Ammon's horn (tissue), 1 donor: ENCODE measurements around the gene FOXC1.

Experiments used
- DNase-seq: peaks from one replicate; pipeline ENCODE4 v3.0.0-alpha.2; 2016; ENCODE audit warnings: low spot score

FOXC1 gene

DNA sequence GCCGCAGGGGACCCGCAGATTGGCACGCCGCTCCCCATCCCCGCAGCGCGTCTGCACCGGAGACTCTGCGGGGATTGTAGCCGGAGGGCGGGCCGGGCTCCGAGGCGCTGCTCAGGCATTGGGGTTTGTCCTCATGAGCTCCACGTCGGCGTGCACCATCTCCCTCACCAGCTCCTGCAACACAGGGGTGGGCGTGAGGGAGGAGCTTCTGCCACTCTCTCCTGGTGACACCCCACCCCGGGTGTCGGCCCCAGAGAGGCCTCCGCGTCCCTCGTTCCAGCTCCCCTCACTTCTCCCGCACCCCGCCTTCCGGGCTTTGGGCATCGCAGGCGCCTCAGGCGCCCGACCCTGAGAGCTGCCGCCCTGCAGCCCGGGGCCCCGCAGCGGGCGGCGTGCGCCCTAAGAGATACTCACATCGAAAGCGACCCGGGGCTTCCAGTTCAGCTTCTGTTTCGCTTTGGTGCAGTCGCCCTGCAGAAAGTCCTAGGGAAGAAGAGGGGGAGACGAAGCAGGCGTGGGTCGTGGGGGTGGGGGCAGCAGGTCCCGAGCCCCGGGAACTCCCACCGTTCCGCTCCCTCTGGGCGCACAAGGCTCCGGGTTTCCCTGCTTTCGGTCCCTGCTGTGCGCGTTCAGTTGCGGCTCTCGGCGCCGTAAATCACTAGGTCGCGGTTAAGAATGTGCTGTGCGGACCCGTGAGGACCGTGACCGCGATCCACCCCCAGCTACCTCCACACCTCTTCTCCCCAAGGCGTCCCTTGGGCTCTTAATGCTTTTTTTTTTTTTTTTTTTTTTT is 14.5 kb downstream of the FOXC1 start:
- no peak for DNase-seq

DNA sequence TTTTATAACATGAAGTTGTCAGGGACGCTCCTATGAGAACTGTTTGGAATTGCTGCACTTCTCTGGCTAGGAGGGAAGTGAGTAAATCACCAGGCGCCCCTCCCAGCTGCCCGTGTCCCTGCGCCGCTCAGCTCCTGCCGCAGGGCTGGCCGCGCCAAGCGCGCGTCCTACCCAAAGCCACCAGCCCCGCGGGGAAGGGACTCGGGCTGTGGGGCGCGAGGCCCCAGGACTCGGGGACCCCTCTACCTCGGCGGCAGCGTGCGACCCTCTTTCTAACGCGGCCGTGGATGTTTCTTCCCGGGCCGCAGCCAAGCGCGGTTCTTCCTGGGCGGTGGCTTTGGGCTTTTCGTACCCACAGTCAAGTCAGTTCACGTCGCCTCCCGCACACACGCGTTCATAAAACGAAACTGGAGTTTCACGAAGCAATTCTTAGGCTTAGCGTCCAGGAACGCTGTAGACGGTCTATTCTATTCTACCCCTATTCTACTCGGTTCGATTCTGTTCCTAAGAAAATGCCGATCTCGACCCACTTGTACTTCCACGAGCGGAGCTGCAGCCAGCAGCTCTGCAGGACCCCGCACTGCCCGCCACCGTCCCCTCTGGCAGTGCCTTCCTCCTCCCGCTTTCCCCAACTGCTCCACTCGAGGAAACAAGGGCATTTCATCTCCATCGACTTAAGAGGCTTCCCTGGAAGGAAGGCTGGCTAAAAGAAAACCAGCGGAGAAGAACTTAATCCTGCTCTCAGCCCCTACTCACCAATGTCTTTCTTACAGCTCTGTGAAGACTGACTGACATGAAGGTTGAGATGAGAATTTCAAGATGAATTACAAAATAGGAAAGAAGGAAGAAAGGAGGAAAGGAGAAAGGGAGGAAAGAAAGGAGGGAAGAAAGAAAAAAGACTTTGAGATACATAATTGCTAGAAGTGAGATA is 15.4 kb downstream of the FOXC1 start:
- no peak for DNase-seq

DNA sequence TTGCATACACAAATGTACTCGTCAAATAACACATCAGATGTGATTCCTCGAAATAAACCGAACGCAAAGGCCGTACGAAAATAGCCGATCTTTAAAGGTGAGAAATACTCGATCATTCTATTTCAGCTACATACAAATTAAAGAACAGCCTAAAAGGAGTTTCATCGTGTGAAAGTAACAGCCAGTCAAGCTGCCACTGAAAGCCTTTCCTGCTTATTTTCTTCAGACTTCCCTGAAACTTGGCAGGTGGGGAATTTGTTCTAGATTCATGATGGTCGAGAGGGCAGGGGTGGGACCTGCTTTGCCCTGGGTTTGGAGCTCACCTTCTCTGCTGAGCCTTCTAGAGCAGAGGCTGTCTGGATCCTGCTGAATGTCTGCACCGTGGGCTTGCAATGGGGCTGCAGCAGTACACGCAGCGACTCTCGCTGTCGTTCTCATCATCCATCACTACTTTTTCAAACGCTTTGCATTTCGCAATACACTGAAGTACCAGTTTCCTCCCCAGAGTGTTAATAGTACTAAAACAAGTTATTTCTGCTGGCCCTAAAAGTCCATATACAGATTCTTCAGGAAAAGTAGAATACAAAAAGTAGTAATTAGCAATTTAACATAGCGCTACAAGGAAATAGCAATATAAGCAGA is 16.2 kb downstream of the FOXC1 start:
- no peak for DNase-seq

DNA sequence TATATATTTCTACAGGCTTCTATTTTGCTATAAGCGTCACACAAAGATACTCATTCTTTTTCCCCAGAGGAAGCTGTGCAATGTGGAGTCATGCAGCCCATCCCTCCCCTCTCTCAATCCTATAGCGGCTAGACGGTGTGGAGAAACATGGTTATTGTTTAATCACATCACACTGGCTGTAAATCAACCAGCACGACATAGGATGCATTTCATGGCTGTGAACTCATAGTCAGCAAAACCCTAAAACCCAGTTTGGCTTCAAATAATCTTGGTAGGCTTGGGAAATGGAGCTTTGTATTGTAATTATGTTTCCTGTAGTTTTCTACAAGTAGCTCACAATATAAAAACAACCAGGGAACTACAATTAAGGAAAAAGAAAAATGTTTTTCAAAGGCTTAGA is 16.8 kb downstream of the FOXC1 start:
- DNase-seq: no peak

DNA sequence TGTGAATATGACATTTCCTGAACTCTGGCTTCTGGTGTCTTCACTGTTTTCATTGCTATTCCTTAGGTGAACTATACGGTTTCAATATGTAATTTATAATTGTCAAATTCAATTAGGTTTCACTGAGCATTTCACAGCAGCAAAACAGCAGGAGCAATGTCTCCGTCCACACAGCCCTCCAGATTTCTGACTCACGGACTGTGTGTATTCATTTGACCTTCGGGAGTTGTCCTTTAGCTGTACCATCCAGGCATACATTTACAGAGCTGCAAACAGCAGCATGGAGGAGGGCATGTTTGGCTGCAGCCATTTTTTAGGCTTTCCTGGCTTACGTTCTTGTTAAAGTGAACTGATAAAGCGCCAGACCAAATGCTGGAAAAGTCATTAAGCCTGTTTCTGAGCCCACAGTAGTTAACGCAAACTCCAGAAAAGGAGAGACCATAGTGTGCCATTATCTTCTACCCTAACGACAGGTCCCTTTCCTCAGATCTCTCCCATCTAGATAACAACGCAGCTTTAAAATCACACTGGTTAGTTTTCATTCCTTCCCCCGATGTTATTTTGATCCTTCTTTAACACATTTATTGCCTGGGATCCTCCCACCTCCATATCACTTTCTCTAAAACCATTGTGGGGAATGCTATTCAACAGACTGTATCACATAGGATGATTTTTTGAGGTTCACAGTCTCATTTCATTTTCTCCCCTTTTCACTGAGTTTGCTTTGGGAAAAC is 18.3 kb downstream of the FOXC1 start:
- DNase-seq: no peak

DNA sequence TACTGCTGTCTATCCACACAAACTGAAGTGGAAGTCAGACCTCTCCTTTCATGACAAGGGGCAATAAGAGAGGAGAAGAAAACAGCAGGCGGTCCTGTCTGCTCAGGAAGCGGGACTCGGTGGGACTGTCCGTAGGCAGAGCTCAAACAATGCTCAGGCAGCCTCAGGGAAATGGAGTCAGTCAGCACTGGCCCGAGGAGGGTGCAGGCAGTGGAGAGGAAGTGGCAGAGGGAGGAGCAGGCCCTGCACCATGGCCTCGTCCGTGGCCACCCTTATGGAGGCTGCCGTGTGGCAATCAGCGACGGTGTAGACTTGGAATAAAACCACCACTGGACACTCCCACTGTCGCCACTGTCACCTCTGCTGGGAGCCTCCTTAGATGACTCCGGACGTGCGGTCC is 19.6 kb downstream of the FOXC1 start:
- no peak for DNase-seq

DNA sequence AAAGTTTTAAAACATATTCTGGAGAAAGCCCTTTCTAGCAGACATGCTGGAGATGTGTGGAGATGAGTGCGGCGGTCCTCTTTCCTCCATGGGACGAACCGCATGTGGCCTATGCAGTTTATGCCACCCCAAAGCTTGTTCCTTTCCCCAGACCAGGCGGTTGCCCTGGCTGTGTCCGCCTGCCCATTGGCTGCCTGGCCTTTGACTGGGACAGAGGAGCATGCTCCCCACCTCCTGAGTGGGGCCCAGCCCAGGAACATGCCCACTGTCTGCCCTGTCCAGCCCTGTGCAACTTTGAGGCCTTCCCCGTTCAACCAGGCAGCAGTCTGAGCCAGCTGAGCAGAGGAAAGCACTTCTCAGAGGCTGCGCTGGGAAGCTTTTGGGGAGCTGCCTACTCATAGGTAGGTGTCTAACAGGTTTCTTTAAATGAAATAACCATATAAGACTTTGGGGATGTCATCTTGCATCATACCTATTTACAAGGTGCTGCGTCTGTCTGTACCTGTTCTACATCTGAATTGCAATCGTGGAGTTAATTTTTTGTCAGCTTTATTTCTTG is 20.6 kb downstream of the FOXC1 start:
- no peak for DNase-seq

DNA sequence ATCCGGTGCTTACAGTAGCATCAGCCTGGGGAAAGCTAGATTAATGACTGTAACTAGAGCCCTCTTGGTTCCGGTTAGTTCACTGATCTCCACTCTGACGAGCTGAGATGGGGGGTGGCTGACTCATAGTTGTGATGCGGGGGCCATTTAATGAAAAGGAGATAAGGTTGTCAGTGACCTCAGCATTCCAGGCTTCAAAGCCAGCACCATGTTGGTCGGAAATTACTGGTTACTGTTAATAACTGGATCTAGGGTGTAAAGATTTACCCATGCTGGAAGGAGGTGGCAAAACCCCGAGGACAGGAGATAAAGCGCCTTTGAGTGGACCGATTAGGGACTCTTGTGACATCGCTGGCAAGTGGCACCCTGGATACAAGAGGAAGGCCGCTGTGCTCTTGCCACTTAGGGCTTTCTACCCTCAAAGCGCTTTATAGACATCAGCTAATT is 21.1 kb downstream of the FOXC1 start:
- no peak for DNase-seq

DNA sequence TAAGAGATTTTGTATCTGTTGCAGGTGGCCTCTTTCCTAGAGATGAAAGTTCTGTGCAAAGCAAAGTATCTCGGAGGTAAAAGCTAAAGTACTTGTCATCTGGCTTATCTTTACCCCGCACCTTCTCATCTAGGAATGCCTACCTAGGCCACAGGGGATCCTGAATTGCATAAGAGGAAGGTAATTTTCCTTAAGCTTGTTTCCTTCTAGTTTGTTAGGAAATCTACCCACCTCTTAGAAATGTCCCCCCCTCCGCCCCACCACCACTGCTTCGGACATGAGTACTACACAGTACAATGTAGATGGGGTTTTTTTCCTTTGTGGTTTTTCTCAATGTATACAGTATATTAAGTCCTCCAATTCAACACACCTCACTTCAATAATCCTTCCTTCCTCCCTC is 21.5 kb downstream of the FOXC1 start:
- no peak for DNase-seq

DNA sequence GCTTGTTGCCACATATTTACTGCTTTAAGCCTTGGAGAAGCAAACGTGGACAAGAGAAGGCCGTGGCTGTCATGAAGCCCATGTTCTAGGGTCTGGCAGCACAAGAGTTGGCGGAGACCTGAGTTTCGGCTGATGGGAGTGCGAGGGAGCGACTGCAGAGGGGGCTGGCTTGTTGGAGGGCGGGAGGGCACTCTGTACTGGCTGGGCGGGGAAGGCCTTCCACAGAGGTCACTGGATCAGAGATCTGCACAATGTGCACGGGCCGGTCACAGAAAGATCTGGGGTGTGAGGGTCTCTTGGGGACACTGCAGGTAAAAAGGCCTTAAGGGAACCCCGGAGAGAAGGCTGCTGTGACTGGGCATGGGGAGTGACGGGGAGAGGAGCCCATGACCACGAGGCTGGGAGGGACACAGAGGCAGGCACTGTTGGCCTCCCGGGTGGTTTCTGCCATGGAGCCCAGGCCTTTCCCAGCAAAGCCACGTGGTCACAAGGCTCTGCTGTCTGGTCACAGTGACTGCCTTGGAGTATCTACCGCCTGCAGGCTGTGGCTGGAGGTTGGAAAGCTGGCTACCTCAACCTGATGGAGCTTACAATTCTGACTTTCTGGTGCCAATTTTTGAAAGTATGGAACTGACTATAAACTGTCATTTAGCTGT is 23.8 kb downstream of the FOXC1 start:
- DNase-seq: no peak

DNA sequence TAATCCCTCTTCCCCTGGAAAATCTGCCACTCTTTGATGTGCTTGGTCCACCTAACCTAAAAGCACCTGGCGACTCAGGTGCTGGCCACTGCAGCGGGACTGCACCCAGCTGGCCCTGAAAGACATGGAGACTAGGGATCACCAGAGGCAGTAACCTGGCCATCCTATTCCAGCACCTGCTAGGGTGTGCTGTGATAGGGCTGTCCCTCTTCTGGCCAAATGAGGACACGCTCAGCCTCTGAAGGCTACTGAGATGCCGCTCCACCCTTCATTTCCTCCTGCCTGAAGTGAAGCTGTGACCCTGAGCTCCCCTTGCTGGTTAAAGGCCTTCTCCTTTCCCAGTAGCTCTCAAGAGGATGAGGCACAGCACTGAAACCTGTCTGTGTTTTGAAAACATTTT is 24.4 kb downstream of the FOXC1 start:
- DNase-seq: no peak

DNA sequence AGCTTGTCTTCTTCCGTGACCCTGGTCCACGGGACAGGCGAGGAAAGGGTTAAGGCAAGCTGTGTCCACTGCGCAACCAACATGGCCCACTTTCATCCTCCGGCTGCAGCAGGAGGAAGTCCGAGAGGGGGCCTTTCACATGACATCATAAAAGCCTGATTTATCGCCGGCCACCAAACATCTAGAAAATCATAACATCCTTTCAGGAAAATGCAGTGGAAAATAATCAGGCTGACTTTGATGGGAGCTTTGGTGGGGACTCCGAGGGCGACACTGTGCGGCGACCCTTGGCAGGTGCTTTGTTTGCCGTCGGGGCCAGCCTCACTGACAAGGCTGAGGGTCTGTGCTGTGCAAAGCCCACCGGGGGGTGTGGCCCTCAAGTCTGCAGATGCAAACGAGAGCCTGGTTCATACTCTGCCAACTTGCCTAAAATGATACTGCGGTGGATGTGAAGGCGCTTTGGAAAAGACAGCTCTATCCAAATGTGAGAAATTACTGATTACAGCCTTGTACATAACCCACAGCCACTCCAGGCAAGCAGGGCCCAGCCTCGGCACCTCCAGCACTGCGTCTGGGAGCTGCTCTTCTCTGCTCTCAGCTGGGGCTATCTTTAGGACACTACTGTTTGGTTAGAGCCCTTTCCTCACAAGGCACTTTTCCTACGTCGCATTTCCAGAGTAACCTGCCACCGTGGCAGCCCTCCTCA is 25.7 kb downstream of the FOXC1 start:
- no peak for DNase-seq

DNA sequence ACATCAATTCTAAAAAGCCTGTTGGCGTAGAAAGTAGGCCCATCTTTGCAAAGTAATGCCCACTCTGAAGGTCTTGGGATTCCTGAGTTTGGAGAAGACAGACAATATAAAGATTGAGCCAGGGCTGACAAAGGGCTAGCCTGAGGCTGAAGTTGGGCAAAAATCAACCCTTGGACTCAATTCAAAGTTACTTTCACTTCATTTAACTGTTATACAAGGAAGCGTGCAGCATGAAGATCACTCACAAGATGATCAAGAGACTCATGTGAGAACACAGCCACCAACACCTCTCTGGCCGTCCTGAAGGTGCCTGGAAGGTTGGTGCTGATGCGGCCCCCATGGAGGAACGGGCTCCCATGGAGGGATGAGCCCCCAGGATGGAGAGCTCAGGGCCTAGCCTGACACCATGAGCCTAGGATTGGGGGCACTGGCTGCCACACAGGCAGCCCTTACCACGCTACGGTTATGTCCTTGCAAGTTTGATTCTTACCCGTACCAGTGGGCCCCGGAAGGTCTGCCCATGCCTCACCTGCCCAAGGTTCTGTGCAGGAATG is 26.6 kb downstream of the FOXC1 start:
- DNase-seq: no peak

DNA sequence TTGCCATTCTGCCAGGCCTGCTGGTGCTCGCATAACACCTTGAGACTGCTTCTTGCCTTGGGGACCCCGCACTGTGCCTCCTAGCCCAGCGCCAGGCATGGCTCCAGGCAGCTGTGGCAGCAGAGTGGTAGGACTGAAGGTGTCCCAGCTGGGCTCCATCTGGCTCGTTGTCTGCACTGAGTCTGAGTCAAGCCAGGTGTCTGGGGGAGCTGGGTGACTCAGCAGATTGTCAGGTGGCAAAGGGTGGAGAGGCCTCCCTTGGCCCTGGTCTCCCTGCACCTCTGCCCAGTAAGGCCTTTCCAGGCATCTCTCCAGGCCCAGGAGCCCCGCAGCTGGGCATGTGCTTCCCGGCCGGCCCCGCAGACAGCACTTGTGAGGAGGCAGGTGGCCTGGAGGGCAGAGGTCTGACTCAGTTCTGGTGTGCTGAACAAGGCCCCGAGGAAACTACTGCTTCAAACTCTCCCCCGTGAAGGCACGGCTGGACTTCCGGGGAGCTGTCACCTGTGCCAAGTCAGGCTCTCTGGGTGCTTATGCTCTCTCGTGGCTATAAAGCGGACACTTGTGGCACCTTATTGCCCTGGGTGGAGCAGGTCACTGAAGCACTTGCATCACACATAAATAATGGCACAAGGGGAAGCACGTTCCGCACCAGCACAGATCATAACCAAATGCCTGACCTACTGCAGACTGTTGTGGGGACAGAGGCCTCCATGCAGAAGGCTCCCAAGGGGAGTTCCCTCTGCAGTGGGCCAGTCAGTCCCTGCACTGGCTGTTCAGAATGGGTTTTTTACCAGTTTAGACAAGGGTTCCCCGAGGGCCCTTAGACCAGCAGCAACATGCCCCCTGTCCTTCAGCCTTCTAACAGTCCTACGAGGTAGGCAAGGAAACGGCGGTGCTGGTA is 27.5 kb downstream of the FOXC1 start:
- DNase-seq: no peak

DNA sequence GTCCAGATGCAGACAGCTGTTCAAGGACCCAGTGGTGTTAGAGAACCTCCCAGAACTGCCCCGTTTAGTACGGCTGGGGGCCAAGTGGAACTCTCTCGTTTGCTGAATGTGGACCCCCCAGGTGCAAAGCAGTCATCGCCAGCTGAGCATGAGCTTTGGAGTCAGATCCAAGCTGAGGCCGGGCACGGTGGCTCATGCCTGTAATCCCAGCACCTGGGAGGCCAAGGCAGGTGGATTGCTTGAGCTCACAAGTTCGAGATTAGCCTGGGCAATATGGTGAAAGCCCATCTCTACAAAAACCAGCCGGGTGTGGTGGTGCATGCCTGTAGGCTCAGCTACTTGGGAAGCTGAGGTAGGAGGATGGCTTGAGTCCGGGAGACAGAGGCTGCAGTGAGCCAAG is 29.7 kb downstream of the FOXC1 start:
- no peak for DNase-seq

DNA sequence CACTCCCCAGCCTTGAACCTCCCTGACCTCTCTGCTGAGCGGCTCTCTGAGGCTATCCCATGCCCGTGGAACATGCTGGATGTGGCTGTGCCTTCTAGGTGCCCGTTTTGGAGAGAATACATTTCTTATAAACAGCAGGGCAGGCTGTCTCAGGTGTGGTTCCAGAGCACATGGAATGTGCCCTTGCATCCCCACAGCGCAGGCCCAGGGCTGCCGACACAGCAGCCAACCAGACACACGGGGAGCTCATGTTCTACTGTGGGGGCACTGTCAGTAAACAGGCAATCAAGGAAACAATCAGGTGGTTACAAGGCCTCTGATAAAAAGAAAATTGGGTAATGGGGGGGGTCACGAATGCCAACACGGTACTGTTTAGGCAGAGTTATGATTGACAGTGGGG is 30.8 kb downstream of the FOXC1 start:
- no peak for DNase-seq

DNA sequence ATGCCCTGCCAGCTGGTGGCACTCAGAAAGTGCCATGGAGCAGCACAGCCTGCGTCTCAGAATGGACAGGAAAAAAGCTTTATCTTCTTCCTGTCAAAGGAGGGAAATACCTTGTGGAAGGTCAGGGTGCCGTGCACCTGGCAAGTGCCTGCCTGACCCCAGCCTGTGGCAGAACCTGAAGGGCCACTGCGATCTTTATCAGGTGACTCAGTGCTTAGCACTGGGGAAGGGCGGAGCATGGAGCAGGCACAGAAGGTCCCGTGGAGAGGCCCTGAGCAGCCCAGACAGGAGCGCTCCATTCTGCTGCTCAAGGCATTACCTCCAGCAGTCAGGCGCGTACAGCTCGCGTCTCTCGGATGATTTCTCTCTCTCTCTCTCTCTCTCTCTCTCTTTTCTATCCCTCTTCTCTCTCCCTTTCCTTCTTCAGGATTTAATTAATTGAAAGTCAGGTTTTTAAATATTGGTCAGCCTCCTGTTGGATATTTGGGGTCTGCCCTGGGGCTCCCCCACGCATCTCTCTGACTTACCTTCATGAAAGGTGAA is 31.7 kb downstream of the FOXC1 start:
- no peak for DNase-seq

DNA sequence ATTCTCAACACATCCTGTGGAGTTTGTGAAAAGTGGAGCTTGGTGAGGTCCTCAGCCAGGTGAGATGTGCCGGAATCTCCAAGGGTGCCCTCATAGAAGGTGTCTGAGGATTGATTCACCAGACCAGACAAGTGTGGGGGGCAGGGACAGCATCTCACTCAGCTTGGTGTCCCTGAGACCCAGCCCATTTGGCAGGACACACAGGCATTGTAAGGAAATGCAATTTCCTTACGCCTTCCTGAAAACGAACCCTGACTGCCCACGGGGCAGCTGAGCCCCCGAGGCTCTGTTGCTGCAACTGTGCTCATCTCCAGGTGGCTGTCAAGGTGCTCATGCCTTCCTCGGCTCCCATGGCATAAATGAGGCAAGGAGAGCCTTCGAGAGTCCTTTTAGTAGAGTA is 33.4 kb downstream of the FOXC1 start:
- DNase-seq: no peak
